Duodenal mucosa (tissue), 2 donors: ENCODE results near the gene NAV2.

ENCODE experiments used
- H3K27ac ChIP-seq: one replicate; pipeline ENCODE4 v1.7.0; 2013; ENCODE audit warnings: low read depth, low read length
- H3K27me3 ChIP-seq, 2 donors: one replicate each; pipeline ENCODE4 v1.7.0; 2013; ENCODE audit warnings: low read length in 2 of 2, control low read depth in 1 of 2; ENCODE audit not compliant: insufficient read depth in 2 of 2, control insufficient read depth in 1 of 2
- H3K36me3 ChIP-seq, 2 donors: one replicate each; pipeline ENCODE4 v1.7.0; 2013; ENCODE audit warnings: low read length in 2 of 2, control low read depth in 1 of 2; ENCODE audit not compliant: insufficient read depth in 2 of 2, control insufficient read depth in 1 of 2
- H3K4me1 ChIP-seq, 2 donors: one replicate each; pipeline ENCODE4 v1.7.0; 2013; ENCODE audit warnings: low read length in 2 of 2, control low read depth in 1 of 2; ENCODE audit not compliant: insufficient read depth in 2 of 2, control insufficient read depth in 1 of 2
- H3K4me3 ChIP-seq, 2 donors: one replicate each; pipeline ENCODE4 v1.7.0; 2013; ENCODE audit warnings: low read length in 2 of 2, low read depth in 1 of 2
- H3K9ac ChIP-seq, 2 donors: one replicate each; pipeline ENCODE4 v1.7.0; 2013; ENCODE audit warnings: low read length in 2 of 2, low read depth in 1 of 2
- H3K9me3 ChIP-seq, 2 donors: one replicate each; pipeline ENCODE4 v1.7.0; 2013; ENCODE audit warnings: low read length in 2 of 2, control low read depth in 1 of 2; ENCODE audit not compliant: control insufficient read depth in 1 of 2

NAV2 gene

DNA sequence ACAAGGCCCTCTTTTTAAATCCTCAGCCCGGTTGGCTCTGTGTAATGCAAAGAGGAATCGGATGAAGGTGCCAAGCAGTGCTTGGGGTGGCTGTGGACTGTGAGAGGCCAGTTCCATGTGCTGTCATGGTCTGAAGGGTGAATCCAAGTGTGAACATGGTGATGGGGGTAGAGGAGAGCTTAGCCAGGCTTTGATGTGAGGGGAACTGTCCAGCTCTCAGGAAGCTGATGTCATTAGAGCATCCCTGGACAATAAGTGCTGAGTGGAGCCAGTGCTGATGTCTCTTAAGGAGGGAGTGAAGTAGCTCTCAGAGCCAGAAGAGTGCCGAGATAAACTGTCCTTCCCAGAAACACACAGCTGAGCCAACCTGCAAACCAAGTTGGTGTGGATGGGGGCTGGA is 53.6 kb downstream of the NAV2 start:
- Histone ChIP-seq H3K27ac (no peak overlapping the region), H3K27me3 (no peaks in the 10 kb centered on the region), H3K36me3 (no peaks in the 10 kb centered on the region), H3K4me3 (no peak overlapping the region), H3K9ac (no peak overlapping the region), H3K9me3 (no peaks in the 10 kb centered on the region), H3K4me1 (no peaks in the 10 kb centered on the region)

DNA sequence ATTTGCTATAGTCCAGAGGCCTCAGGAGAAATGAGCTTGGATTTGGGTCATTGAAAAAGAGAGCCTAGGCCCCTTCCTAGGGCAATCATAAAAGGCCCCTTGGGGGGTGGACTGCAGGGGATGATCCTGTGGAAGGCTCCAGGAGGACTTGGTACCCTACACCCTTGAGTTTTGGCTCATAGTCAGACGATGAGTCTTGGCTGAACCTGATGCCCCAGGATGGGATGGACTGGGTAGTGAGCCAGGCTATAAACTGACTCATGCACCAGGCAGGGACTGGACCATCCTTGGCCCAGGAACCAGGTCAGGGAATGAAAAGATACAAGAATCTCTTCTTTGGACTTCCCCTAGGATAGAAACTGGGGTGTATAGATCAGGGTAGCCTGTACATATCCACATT is 54.2 kb downstream of the NAV2 start:
- H3K9ac ChIP-seq, result no peak overlapping the region
- H3K27ac ChIP-seq, result no peak overlapping the region
- H3K4me1 ChIP-seq, result no peaks in the 10 kb centered on the region
- H3K4me3 ChIP-seq, result no peak overlapping the region
- H3K36me3 ChIP-seq, result no peaks in the 10 kb centered on the region
- H3K27me3 ChIP-seq, result no peaks in the 10 kb centered on the region
- no peaks in the 10 kb centered on the region for H3K9me3 ChIP-seq

DNA sequence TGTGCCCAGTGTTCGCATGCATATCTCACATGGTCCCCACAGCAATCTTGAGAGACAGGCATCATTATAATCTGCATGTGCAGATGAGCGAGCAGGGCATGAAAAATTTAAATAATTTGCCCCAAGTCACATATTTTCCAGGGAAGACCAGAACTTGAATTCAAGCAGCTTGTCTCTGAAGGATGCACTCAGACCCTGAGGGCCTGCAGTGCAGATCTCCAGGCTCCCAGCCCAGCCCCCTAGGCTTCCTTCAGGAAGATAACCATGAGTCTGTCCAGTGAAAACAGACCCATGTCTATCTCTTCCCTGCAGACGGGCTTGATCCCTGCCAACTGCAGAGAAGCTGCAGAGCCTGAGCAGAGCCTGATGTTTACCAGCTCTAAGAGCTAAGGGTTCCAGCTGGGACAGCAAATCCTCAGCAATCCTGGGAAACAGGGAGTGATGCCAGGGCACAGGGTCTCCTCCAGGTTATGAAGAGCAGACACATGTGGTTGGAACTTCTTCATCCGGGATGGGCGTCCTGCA is 55.1 kb downstream of the NAV2 start:
- Histone ChIP-seq H3K4me3 (no peak overlapping the region), H3K9me3 (no peaks in the 10 kb centered on the region), H3K9ac (no peak overlapping the region), H3K27ac (no peak overlapping the region), H3K4me1 (no peaks in the 10 kb centered on the region), H3K27me3 (no peaks in the 10 kb centered on the region), H3K36me3 (no peaks in the 10 kb centered on the region)

DNA sequence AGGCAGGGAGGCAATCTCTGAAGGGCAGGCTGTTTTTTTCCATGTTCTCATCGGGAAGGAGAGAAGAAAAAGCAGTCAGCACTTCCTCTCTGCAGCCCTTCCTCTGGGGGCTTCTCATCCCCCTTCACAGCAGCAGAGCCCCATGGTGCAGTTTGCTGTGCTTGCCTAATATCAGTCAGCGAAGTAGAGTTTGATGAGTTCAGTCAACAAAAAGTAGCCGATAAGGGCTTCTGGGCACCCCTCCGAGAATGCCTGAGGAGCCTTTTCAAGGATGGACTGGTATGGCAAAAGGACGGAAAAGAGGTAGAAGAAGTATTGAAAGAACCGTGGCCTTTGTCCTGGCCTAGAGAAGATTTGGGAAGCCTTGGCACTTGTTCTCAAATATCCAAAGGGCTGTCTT is 55.6 kb downstream of the NAV2 start:
- Histone ChIP-seq H3K27ac (no peak overlapping the region), H3K9me3 (no peaks in the 10 kb centered on the region), H3K36me3 (no peaks in the 10 kb centered on the region), H3K9ac (no peak overlapping the region), H3K27me3 (no peaks in the 10 kb centered on the region), H3K4me1 (no peaks in the 10 kb centered on the region), H3K4me3 (no peak overlapping the region)

DNA sequence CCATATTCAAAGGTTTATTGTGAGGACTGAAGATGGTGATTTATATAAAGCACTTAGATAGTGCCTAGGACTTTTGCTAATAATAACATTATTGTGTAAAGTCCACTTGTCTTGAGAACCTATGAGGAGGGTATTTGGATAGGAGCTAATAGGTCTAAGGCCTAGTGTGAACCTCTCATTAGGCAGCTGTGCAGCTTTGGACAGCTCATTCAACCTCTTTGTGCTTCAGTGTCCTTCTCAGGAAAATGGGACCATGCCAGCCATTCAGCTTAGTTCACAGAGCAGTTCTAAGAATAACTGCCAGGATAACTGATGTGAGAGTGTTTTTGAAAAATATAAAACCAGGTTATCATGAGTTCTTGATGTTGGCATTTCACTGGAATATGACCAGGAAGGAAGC is 56.2 kb downstream of the NAV2 start:
- Histone ChIP-seq H3K27ac (no peak overlapping the region), H3K36me3 (no peaks in the 10 kb centered on the region), H3K4me1 (no peaks in the 10 kb centered on the region), H3K9me3 (no peaks in the 10 kb centered on the region), H3K9ac (no peak overlapping the region), H3K27me3 (no peaks in the 10 kb centered on the region), H3K4me3 (no peak overlapping the region)

DNA sequence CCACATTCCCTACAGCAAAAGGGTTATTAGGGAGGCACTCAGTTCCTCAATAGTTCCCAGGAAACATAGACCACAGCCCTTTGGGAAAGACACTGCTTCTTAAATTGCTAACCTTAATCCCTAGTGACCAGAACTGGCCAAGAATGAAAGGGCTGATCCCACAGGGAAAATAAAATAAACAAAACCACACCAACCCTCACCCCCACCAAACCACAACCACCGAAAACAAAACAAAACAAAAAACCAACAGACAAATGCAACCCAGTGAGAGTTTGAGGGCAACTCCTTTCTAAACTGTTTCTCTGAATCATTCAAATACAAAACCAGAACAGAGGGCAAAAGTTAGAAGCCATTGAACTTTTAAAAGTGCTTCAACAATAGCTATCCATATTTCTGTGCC is 57.2 kb downstream of the NAV2 start:
- Histone ChIP-seq H3K27me3 (no peaks in the 10 kb centered on the region), H3K27ac (no peak overlapping the region), H3K36me3 (no peaks in the 10 kb centered on the region), H3K9me3 (no peaks in the 10 kb centered on the region), H3K9ac (no peak overlapping the region), H3K4me3 (no peak overlapping the region), H3K4me1 (no peaks in the 10 kb centered on the region)

DNA sequence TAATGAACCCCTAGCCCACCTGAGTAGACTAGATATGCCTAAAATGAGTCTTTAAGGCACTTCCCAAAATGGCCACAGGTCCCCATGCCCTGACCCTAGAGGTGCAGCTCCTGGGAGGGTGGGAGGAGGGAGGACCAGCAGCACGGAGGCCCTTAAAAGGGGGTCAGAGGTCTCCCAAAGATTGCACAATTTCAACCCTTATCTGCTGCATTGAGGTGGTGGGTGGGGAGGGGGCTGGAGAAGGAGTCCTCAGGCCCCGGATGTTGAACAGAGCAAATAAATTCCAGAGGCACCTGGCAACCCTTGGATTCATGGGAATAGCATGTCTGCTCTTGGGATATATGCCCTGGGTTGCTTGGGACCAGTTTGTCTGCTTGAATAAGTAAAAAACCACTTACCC is 57.6 kb downstream of the NAV2 start:
- H3K36me3 ChIP-seq, result no peaks in the 10 kb centered on the region
- no peak overlapping the region for H3K4me3 ChIP-seq
- H3K9ac ChIP-seq, result no peak overlapping the region
- no peaks in the 10 kb centered on the region for H3K4me1 ChIP-seq
- H3K27me3 ChIP-seq, result no peaks in the 10 kb centered on the region
- no peak overlapping the region for H3K27ac ChIP-seq
- H3K9me3 ChIP-seq, result no peaks in the 10 kb centered on the region

DNA sequence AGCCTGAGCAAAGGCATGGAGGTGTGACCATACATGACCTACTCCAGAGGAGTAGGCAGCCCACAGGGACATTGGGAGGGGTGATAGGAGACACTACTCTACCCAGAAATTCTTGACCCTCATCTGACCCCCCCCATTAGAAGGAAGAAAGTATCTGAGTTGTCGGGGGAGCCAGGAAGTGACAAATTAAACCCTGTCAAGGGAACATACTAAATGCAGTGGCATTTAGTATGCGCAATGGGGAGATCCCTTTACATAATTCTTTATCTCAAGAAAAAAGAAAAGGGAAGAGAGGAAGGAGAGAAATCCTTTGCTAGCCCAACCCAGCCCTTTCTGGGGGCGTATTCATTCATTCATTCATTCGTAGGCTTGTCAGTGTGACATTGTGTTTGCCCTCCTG is 58.8 kb downstream of the NAV2 start:
- H3K27me3 ChIP-seq, result no peaks in the 10 kb centered on the region
- H3K4me1 ChIP-seq, result no peaks in the 10 kb centered on the region
- no peak overlapping the region for H3K4me3 ChIP-seq
- H3K36me3 ChIP-seq, result no peaks in the 10 kb centered on the region
- H3K27ac ChIP-seq, result no peak overlapping the region
- H3K9me3 ChIP-seq, result no peaks in the 10 kb centered on the region
- no peak overlapping the region for H3K9ac ChIP-seq

DNA sequence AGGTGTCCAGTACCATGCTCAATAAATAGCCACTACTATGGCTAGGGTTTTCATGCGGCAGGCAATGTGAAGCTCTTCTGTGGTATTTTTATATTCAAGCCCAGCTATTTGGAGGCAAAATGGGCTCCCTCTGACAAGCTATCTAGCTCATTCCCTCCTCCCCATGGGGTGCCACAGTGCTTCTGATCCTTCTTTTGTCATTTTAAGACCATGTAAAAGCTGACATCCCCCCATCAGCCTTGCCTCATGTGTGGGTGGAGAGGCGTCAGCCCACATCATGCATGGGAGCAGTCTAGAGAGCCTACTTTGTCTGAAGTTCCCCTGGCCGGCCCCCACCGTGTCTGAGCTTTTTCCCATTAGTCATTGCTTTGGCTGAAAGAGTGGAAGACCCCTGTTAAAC is 59.8 kb downstream of the NAV2 start:
- no peaks in the 10 kb centered on the region for H3K27me3 ChIP-seq
- peaks cover 0 to under 1% of the 10 kb centered on the region in 2 donors for H3K4me1 ChIP-seq
- H3K9me3 ChIP-seq, result no peaks in the 10 kb centered on the region
- no peak overlapping the region for H3K9ac ChIP-seq
- H3K4me3 ChIP-seq, result no peak overlapping the region
- no peak overlapping the region for H3K27ac ChIP-seq
- H3K36me3 ChIP-seq, result no peaks in the 10 kb centered on the region

DNA sequence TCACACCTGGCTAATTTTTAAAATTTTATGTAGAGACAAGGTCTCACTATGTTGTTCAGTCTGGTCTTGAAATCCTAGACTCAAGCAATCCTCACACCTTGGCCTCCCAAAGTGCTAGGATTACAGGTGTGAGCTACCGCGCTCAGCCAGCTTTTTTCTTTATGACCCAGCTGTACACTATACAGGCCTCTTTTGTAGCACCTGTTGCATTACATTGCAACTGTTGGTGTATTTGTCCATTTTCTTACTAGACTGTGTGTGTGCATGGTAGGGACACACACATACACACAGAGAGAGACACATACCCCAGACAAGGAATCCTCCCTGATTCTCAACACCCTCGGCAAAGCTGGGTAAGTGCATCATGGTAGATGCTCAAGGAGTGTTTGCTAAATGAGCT is 61.7 kb downstream of the NAV2 start:
- H3K27ac ChIP-seq, result no peak overlapping the region
- no peaks in the 10 kb centered on the region for H3K27me3 ChIP-seq
- H3K9me3 ChIP-seq, result no peaks in the 10 kb centered on the region
- H3K36me3 ChIP-seq, result no peaks in the 10 kb centered on the region
- H3K9ac ChIP-seq, result no peak overlapping the region
- peaks cover 0 to 6% of the 10 kb centered on the region in 2 donors for H3K4me1 ChIP-seq
- H3K4me3 ChIP-seq, result no peak overlapping the region
